OCI-LY7 (cell line): Measurements from ENCODE around the gene CUX1.

ENCODE experiments used
- EZH2phosphoT487 ChIP-seq: fragments of 200-600 bp; sonication (generic); IDR thresholded peaks from 2 replicates; pipeline ENCODE4 v1.6.1; 2018; ENCODE audit warnings: low read depth, borderline replicate concordance, mild to moderate bottlenecking, mixed run types, antibody characterized with exemption, low read length, moderate library complexity, mixed read lengths
- TF ChIP-seq, protein P1 (sequence below): fragments of 200-600 bp; sonication (generic); conservative IDR thresholded peaks from 2 replicates; pipeline ENCODE4 v1.5.1; 2014; ENCODE audit warnings: mild to moderate bottlenecking, antibody characterized with exemption, low read length, moderate library complexity, mixed read lengths

DNA sequence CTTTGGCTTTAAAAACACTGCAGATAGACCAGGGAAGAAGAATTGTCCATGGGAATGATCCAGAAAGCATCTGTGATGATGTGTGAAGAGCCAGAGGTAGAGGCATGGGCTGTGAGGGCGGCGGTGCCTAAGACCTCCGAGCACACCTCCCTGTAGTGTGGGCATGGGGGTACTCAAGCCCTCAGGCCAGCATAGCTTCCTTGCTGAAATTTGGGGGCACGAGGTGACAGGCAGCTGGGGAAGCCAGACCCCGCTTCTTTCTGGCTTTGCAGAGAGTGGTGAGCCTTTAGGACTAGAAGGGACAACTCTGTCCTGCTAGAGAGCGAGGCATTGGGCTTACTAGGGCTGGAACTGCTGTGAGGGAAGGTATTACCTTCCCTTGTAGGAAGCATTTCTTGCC lies 281.6 kb downstream of the CUX1 start:
- TF ChIP-seq, protein P1, sequence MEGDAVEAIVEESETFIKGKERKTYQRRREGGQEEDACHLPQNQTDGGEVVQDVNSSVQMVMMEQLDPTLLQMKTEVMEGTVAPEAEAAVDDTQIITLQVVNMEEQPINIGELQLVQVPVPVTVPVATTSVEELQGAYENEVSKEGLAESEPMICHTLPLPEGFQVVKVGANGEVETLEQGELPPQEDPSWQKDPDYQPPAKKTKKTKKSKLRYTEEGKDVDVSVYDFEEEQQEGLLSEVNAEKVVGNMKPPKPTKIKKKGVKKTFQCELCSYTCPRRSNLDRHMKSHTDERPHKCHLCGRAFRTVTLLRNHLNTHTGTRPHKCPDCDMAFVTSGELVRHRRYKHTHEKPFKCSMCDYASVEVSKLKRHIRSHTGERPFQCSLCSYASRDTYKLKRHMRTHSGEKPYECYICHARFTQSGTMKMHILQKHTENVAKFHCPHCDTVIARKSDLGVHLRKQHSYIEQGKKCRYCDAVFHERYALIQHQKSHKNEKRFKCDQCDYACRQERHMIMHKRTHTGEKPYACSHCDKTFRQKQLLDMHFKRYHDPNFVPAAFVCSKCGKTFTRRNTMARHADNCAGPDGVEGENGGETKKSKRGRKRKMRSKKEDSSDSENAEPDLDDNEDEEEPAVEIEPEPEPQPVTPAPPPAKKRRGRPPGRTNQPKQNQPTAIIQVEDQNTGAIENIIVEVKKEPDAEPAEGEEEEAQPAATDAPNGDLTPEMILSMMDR, result no peak
- no peak for TF ChIP-seq EZH2phosphoT487
